ENCODE data around the gene RAI1.

RAI1 gene

GRCh38 chr17:17737961-17738894 is 57.0 kb downstream of the RAI1 start:
- no peak for DNase-seq

DNA sequence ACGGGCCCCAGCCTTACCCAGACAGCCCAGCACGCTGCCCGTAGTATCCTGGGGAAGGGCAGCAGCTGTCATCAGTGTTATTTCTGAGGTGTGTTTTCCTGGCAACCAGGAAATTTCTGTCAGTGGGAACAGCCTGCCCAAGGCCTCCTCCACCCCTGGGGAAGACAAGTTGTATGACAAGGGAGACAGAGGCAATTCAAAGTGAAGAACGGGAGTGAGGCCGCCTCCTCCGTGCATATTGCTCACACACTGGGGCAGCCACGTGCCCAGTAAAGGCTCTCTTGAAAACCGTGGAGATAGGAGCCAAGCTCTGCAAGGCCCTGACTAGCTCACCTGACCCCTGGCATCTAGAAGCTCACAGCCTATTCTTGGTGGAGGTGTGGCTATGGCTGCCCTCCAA is 57.6 kb downstream of the RAI1 start:
- no peak for DNase-seq

DNA sequence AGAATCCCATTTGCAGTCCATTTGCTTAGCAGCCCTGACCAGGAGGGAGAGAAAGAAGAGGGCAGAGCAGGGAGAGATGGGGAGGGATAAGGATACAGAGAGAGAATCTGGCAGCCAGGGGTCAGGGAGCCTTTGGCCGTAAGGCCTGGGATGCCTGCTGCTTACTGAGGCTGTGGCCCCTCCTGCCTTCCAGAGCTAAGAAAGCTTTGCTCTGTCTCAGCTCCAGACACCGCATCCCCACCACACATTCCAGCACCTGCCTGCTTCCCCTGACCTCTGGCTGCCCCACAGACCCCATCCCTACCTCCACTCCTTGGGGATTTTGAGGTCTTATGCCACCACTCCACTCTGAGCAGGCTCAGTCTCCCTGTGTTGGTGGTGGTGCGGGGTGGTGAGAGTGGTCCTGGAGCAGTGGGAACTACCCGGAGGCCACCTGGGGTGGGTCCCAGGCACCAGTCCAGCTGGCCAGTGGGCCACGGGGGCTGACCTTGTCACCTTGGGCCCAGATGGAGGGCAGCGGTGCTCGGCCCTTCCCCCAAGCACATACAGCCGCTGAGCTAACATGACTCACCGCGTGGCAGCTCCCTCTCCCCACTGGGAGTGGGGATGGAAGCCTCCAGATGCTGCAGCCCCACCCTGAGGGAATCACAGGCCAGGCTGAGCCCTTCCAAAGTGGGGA is 58.3 kb downstream of the RAI1 start:
- peak; percentile 7 for DNase-seq

DNA sequence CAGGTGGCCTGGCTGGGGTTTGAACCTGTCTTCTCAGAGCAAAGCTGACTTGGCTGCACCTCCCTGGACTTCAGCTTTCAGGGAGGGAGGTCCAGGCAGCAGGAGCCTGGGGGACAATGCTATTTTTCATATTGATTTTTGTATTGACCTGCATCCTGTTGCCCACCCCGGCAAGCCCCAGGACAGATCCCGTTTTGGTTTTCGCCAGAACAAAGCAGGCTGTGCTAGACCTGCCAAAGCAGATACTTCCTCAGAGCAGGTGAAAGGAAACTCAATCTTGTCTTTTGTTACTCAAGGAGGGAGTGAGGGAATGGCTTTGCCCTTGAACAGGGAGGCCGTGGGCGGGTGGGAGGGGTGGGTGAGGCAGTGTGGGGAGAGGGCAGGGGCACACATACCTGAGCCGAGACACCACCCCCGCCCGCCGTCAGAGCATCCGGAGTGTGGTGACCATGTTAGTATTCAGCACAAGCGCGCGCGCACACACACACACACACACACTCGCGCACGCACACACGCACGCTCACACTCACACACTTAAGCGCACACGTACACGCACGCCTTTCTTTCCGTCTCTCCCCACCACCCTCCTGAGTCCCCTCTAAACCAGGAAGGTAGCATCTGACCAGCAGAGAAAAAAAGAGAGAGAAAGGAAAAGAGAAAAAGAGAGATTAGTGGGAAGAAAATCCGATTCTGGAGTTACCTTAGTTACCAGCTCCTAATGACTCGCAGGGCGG is 59.5 kb downstream of the RAI1 start:
- no peak for DNase-seq

DNA sequence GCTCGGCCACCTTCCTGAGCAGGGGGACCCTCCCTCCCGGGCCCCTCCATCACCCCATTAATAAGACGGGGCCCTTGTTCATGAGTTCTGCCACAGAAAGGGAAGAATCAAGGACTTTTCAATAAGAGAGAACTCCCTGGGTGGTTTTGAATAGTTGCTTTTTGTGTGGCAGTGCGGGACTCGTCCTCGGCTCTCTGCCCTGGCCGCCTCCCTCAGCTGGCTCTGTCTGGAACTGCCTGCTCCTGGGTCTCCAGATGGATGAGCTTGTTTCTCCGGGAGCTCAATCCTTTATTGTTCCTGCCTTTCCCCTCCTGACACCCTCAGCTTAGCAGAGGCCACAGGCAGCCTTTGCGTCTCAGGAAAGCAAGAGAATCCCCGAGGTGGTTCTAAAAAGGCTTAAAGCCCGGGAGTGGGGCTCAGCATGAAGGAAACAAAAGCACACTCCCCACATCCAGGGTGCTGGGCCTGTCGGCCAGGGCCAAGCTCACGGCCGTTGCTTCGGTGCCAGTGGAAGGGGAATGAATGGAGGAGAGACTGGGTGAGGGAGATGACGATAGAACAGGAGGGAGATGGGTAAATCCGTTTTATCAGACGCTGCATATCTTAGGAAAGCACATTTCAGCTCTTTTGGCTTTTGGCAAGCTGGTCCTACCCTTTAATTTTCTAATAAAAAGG is 60.2 kb downstream of the RAI1 start:
- DNase-seq: no peak

GRCh38 chr17:17742133-17742621 is 60.9 kb downstream of the RAI1 start:
- DNase-seq: no peak

GRCh38 chr17:17742688-17743390 is 61.6 kb downstream of the RAI1 start:
- no peak for DNase-seq

GRCh38 chr17:17743391-17744112 is 62.3 kb downstream of the RAI1 start:
- no peak for DNase-seq

DNA sequence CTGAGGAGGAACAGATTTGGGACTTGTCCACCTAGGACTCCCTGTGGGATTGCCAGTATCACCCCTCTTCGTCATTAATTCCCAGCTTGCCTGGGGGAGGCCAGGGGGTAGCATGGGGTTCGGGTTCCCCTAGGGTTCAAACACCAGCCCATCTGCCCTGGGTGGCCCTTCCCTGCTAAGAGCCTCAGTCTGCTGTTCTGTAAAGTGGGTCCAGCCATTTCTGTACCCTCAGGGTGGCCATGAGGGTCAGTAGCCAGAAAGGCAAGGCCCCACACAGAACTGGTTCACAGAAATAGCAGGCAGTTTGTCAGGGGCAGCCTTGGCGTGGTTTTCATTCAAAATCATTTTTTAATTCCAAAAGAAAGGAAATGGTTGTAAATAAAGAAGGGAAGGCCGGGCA is 62.9 kb downstream of the RAI1 start:
- DNase-seq: no peak

DNA sequence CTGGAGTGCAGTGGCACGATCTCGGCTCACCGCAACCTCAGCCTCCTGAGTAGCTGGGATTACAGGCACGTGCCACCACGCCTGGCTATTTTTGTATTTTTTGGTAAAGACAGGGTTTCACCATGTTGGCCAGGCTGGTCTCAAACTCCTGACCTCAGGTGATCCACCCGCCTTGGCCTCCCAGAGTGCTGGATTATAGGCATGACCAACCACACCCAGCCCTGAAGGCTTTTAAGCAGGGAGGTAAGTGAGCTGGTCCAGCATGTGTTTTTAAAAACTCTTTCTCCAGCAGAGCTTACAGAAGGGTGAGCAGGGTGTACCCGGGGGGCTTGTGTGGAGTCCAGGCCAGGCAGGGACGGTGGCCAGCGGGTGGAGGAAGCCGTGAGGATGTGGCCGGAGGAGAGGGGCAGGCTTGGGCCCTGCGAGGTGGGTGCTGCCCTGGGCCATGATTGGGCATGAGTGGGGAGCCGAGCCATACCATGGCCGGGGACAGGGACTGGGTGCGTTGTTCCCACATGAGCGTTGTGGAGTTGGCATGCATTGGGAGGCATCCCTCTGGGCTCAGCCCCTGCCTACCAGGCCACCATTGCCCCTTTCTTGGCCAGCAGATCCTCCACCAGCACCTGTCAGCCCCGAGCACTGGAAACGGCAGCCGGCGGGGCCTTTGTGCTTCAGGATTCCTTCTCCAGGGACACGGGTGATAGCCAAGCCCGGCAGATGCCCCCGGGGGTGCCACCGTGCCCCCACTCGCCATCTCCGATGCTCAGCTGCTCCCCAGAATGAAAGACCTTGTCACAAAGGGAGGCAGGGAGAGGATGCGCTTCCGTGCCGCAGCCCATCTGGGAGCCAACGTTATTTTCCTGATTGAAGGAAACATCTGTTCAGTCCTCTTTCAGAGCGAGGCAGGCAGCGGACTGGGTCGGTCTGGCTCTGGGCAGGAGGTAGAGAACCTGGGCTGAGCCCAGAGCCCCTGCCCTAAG is 64.5 kb downstream of the RAI1 start:
- DNase-seq: no peak

DNA sequence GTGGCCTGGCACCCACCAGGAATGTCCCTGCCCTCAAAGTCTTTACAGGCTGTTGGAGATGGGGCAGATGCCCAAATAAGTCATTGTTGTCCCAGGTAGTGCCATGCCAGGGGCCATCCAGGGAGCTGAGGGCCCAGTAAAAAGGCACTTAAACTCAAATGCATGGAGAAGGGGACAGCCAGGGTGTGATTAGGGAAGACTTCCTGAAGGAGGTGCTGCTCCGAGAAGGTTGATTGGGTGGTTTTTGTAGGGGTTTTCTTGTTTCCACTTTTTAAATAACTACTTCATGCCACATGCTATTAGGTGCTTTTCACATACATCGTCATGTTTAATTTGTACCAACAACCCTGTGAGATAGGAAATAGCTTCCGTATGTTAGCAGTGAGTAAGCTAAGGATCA is 66.9 kb downstream of the RAI1 start:
- DNase-seq: no peak

GRCh38 chr17:17748604-17749003 is 67.3 kb downstream of the RAI1 start:
- no peak for DNase-seq

DNA sequence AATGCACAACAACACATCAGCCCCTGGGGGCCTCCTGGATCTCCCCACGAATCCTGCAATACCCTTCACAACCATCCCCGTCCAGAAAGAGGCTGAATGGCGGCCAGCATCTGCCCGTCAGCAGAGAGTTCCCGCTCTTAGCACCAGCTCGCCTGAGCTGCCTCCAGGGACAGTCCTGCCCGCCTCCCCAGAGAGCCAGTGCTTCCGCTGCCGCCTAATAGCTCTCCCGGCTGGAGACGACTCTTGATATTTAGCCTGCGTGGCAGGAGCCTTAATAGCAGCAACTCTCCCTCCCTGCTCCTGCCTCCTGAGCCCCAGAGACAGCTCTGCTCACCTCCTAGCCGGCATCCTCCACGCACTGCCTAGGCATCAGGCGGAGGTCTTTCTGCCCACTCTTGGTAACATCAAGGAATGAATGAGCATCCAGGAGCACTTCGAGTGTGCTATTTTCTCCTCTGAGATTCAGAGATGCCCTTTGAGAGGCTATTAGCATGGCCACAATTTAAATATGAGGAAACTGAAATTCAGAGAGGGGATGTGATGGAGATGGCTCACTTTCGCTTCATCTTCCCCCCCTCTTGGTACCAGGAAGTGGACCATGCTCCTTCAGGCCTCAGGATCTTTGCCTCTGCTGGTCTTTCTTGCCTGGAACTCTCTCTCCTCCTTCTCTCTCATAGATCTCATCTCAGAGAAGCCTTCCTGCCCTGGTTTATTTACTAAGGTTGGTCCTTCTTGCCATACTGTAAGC is 67.9 kb downstream of the RAI1 start:
- no peak for DNase-seq

GRCh38 chr17:17749921-17750320 is 68.7 kb downstream of the RAI1 start:
- no peak for DNase-seq

DNA sequence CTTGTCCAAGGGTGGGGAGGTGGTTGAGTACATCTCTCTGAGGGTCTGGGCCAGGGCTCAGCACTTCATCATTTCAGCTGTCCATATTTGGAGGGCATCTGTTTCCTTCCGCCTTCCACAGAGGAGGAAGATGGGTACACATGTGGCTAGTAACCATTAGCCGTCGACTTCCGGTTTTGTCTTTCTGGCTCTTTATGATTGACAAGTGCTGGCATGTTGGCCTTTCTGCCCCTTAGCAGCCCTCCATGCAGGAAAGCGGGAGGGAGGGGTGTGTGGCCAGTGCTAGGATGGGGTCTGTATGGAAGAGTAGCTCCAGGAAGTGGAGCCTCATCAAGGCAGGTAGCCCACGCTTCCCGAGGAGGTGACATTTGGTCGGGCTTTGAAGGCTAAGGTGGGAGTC is 69.6 kb downstream of the RAI1 start:
- no peak for DNase-seq

- no peak for DNase-seq
Measured at GRCh38 chr17:17751489-17752088, 70.3 kb downstream of the RAI1 start.

DNA sequence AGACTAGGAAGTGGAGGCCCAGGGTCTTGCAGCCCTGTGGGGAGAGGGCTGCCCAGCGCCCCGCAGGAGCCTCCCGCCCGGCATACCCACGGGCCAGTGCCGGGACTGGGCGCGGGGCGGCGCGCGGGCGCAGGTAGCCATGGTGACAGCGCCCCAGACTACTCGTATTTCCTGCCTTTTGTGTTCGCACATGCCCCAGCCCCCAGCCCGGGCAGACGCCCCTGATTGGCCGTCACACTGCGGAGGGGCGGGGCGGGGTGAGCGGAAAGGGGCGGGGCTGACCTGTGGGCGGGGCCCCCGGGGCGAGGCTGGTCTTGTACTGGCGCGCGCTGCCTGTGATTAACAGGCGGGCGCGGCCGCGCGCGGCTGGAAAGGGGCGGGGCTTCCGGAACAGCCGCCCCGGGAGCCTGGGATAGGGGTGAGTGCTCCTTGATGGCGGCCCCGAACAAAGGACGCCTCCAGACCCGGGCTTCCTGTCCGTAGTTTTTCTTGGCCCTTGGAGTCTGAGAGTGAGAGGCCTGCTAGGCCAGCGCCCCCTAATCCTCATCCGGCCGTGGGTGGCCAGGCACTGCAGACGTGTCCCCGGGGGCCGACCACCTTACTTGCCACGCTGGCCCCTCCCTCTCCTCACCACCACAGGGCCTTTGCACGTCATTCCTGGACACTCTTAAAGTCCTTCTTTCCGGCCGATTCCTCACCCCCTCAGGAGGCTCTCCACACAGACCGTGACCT is 71.0 kb downstream of the RAI1 start:
- DNase-seq: peak; percentile 97

DNA sequence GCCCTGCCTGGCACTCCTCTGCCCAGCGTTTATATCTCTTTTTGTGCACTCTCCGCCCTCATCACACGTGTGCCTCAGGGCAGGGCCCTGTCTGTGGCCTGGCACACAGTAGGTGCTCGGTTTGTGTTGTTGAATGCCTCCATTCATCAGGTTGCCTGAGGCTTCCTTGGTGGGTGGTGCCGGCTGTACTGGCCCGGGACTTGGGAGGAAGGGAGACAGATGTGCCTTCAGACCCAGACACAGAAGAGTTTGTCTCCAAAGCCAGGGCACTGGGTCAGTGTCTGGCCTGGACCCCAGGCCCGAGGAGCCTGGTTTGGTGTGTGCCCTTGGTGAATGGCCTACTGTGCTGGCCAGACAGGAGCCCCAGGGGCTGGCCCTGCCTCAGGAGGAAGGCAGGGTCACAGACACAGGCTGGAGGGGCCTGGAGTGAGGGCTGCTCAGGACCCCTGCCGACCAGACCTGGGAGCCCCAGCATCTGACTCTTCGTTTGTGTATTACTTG is 71.6 kb downstream of the RAI1 start:
- DNase-seq: no peak

Data from T1000 (cell line).